NCI-H82 (cell line): ENCODE results near the gene CDH4.

Source experiments
- DNase-seq: peaks from one replicate; lab custom pipeline; 2025; lab: John Stamatoyannopoulos, UW

CDH4 gene

GRCh38 chr20:61284752-61285151 lies 32.7 kb downstream of the CDH4 start:
- DNase-seq: no peak

DNA sequence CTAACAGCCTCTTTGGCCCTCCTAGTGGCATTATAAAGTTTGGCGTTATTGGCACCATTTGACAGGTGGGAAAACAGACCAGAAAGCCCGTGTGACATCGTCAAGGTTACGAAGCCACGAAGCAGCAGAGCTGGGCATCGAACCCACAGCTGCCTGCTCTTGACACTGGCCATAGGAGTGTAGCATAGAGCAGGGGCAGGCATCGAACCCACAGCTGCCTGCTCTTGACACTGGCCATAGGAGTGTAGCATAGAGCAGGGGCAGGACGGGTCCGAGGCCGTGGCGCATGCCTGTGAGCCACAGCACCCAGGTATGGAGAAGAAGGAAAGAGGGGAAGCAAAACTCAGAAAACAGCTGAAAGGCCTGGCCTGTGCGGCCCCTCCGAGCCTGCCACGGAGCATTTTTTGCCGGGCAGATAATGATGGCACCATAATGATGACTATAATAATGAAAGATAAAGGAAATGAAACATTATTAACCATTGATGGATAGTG lies 33.1 kb downstream of the CDH4 start:
- DNase-seq: no peak

GRCh38 chr20:61285691-61286090 lies 33.6 kb downstream of the CDH4 start:
- DNase-seq: no peak

DNA sequence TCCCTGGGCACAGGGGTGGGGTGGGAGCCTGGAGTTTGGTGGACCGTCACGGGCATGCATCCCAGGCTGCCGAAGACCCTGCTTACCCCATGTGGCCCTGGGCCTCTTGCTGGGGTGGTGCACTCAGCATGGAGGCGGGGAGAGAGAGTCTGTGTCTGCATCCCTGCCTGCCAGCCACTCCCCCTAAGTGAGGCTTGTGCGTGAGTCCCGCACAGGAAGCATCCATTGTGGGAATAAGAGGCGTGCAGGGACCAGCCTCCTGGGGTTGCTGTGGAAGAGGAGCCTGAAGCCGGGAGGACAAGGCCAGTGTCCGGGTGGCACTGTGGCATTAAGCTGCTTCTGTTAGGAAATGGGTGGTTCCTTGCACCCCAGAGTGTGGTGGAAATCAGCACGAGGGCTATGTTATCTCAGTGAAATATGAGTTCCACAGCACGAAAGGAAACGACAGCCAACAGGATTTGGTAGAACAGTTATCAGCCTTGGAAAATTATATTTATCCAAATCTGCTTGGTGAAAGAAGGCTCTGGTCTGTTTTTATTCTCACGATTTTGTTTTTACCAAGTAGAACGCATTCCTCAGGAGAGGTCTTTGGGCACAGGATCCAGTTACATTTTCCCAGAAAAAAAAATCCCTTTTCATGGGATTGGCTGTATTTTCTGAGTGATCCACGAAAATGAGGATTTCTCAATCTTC lies 35.7 kb downstream of the CDH4 start:
- no peak for DNase-seq

DNA sequence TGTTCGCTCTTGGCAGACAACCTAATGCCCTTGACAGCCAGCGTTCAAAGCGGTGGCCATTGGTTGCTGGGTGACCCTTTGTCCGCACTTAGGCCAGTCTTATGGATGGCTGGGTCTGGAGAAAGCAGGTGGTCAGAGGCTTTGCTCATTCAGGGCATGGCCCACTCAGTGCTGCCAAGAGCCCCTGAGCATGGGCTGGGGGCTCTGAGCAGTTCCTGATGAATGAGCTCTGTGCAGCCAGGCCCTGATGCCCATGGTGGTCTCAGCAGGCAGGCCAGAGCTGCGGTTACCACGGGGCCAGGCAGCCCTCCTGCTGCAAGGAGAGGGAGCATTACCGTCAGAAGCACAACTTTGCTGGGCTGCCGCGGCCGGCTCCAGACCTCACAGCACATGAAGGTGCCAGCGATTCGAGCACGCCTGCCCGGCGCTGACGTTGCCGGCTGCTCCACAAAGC lies 36.3 kb downstream of the CDH4 start:
- no peak for DNase-seq

- DNase-seq: no peak
These were observed 37.1 kb downstream of the CDH4 start for GRCh38 chr20:61289166-61289565.

- DNase-seq: no peak
These were observed 38.7 kb downstream of the CDH4 start for GRCh38 chr20:61290721-61291120.

DNA sequence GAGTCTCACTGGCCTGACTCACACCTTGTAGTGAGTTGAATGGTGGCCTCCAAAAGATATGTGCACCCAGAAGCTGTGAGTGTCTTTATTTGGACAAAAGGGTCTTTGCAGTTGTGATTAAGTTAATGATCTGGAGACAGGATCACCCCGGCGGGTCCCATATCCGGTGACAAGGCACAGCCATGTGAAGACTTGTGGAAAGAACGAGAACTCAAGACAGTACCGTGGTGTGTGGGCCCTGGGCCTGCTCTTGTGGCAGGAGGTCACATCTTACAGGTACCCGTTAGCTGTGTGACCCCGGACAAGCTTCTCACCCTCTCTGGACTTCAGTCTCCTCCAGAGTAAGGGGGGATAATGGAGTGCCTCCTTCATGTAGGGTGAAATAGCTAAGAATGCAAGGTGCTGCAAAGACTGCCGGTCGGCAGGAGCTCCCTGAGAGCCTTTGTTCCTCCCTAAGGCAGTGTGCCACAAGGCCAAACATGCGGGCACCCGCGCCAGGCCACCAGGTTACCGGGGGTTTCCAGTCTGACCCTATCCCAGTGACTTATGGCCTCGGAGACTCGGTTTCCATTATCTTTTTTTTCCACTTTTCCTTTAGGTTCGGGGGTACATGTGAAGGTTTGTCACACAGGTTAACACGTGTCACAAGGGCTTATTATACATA lies 39.2 kb downstream of the CDH4 start:
- no peak for DNase-seq

DNA sequence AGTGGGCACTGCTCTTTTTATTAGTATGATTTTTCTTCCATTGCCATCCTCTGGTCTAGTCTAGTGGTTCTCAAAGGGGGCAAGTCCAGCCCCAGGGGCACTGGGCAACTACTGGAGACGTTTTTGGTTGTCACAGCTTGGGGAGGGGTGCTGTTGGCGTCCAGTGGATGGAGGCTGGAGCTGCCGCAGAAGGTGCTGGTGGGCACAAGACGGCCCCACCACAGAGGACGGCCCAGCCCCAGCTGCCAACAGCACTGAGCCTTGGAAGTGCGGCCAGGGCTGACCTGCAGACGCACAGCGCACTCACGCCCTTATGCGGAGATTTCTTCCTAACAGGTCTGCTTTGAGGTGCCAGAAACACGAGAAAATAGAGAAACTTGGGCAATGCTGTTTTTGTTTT lies 40.3 kb downstream of the CDH4 start:
- no peak for DNase-seq

GRCh38 chr20:61292821-61293612 lies 41.0 kb downstream of the CDH4 start:
- DNase-seq: no peak

- no peak for DNase-seq
These were observed 41.9 kb downstream of the CDH4 start for GRCh38 chr20:61293951-61294350.

DNA sequence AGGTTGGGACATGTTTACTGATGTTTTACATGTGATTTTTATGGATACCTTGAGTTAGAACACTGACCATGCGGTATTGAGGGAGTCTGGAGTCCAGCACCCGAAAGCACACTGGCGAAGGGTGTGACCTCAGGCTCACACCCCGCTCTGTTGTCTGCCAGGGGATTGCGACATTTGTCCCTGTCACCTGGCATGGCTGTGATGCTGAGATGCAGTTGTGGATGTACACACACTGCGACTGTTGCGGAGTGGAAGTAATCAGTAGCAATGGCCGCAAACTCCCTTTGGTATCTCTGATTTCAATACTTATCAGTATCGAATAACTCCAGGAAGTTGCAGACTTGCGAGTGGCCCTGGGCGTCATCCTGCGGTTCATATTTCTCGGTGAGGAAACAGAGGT lies 43.2 kb downstream of the CDH4 start:
- DNase-seq: no peak

DNA sequence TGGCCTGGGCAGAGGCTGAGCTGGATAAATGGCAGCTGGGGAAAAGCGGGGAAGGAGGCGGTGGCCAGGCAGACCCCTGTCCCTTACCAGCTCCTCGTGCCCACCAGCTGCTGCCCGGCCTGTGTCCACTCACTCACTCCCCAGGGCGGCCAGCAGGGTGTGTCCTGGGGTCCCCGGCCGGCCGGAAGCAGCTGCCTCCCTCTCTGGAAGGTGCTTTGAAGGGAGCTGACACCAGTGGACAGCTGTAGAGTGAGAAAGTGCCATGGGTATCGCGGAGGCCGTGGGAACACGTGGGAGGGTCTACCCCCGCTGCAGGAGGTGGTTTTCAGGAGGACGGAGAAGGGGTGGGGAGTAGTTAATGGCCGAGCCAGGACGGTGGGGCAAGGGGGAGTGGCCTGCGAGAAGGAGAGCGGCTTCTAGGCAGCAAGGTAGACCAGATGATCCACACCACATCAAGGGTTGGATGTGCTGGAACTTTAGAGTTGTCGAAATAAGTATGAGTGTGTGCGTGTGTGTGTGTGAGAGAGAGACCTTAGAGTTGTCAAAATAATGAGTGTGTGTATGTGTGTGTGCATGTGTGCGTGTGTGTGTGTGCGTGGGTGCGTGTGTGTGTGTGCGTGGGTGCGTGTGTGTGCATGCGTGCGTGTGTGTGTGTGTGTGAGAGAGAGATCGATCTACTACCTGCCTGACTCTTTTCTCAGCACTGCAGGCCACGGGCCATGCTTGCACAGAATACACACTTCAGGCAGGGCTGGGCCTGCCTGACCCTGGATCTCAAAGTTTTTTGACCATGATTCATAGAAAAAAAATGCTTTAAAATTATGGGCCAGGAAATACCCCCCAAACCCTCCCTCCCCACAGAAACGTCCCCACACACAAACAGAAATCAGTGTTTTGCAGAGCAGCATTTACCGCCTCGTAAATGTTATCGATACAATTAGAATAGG lies 43.9 kb downstream of the CDH4 start:
- DNase-seq: no peak

- no peak for DNase-seq
These were observed 44.6 kb downstream of the CDH4 start for GRCh38 chr20:61296629-61297019.

- DNase-seq: no peak
These were observed 45.4 kb downstream of the CDH4 start for GRCh38 chr20:61297491-61297890.

DNA sequence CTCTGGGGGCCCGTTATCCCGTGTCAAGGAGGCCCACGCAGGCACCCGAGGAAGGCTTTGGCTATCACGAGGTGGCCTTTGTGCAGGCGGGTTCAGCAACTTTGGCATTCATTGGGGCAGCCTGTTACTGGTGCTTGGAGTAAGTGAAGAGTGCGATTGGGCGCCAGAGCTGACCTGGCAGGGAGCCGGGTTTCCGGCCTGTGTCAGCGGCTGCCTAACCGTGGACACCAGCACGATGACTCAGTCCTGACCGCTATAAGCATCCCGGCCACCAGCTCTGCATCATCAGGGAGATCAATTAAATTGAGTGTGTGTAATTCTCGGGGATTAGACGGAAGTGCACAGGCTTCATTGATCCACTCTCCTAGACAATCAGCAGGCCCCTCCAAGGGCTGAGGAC lies 45.9 kb downstream of the CDH4 start:
- DNase-seq: no peak

DNA sequence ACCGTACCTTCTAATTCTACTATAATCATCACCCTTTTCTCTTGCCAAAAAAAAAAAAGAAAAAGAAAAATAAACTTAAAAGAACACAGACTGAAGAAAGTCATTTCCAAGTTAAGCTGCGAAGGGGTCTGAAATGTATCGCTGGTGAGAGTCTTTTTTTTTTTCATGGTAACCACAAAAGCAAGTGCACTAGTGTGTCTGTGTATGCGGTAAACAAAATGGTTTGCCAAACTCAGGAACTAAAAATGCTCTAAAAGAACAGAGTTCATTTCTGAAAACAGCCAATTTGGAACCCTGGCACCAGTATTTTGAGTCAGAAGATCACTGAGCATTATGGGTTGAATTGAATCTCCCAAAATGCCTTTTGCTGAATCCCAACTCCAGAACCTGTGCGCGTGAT lies 46.6 kb downstream of the CDH4 start:
- DNase-seq: no peak

- DNase-seq: no peak
These were observed 47.0 kb downstream of the CDH4 start for GRCh38 chr20:61299104-61299503.

- no peak for DNase-seq
These were observed 47.6 kb downstream of the CDH4 start for GRCh38 chr20:61299618-61300017.

DNA sequence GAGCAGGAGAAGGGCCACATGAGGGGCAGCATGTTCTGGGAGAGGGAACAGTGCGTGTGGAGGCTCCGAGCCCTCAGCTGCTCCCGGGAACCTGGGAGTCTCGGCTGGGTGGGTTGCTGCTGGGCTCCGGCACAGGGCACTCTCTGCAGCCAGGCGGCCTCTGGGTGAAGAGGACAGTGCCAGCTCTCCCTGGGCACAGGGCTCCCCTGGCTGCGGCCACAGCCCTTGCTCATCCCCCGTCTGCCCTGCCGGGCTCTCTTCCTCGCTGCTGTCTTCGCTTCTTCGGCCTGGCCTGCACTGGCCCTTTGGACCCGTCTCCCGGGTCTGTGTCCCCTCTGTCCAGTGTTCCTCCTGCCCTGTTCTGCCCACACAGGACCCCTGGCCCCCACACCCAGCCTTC lies 48.2 kb downstream of the CDH4 start:
- DNase-seq: no peak

DNA sequence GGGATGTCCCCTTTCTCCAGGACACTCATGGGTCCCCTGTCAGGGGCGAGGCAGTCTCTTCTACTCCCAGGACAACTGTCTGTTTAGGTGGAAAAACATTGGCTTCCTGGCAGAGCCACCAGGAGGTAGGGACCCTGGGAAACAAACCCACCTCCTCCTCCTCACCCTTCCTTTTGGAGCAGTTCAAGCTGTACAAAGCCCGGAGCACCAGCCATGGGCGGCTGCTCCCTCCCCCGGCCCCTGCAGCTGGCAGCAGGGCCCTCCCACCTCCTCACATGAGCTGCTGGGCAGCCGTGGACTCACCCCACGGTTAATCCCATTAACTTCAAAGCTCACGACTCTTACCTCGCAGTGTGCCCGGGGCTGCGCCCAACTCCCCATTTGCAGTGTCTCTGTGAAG lies 48.6 kb downstream of the CDH4 start:
- peak; percentile 12 for DNase-seq
